CD14-positive monocyte (primary cell): ENCODE data around the gene DGCR6L. TPM values are rescaled to one million over a fixed set of nuclear protein-coding genes. Genes with fewer than 3 reads are reported as not detected.

ENCODE experiments used
- DNase-seq, 3 donors: peaks; one replicate each; pipeline ENCODE4 v3.0.0-alpha.2; 2011 to 2022
- H2AFZ ChIP-seq: 2 replicates; pipeline ENCODE4 v1.6.0; 2012; ENCODE audit warnings: mild to moderate bottlenecking, low read depth, low read length, inconsistent platforms; ENCODE audit not compliant: insufficient read depth, poor library complexity, severe bottlenecking
- H3K27ac ChIP-seq, 2 donors: 1 replicate in 1 of 2; 2 replicates in 1 of 2; pipeline ENCODE4 v1.5.1; 2012 to 2013; ENCODE audit warnings: low read length in 2 of 2, control low read depth in 1 of 2, inconsistent platforms in 1 of 2, low read depth in 1 of 2, mild to moderate bottlenecking in 1 of 2
- H3K27me3 ChIP-seq, 2 donors: one replicate each; pipeline versions ENCODE4 v1.6.0 to v1.6.1; 2011 to 2013; ENCODE audit warnings: low read length in 2 of 2; ENCODE audit not compliant: control insufficient read depth in 2 of 2, insufficient read depth in 2 of 2
- H3K36me3 ChIP-seq, 2 donors: replicated peaks in 1 of 2; 1 replicate in 1 of 2; 2 replicates in 1 of 2; pipeline versions ENCODE4 v1.5.1 to v1.6.1; 2012 to 2013; ENCODE audit warnings: low read length in 2 of 2, control low read depth in 1 of 2, inconsistent platforms in 1 of 2, mild to moderate bottlenecking in 1 of 2; ENCODE audit not compliant: insufficient read depth in 2 of 2, control insufficient read depth in 1 of 2
- H3K4me1 ChIP-seq, 2 donors: 1 replicate in 1 of 2; 2 replicates in 1 of 2; pipeline versions ENCODE4 v1.5.1 to v1.6.1; 2012 to 2013; ENCODE audit warnings: low read length in 2 of 2, control low read depth in 1 of 2, inconsistent platforms in 1 of 2, mild to moderate bottlenecking in 1 of 2, moderate library complexity in 1 of 2; ENCODE audit not compliant: insufficient read depth in 2 of 2, control insufficient read depth in 1 of 2
- H3K4me2 ChIP-seq: replicated peaks from 2 replicates; pipeline ENCODE3; 2012; ENCODE audit warnings: low read length, moderate library complexity, mild to moderate bottlenecking; ENCODE audit not compliant: poor library complexity, severe bottlenecking; ENCODE audit errors: extremely low read depth
- H3K4me3 ChIP-seq, 3 experiments: fragments of 200-600 bp in 1 of 3; sonication (generic) in 1 of 3; replicated peaks in 1 of 3; 1 replicate in 2 of 3; 2 replicates in 1 of 3; pipeline ENCODE4 v1.5.1; 2011 to 2013; ENCODE audit warnings: low read length in 3 of 3, mild to moderate bottlenecking in 3 of 3, control low read depth in 2 of 3, low read depth in 2 of 3, inconsistent platforms in 1 of 3, moderate library complexity in 1 of 3
- H3K79me2 ChIP-seq: 2 replicates; pipeline ENCODE4 v1.6.0; 2012; ENCODE audit warnings: mild to moderate bottlenecking, control low read depth, inconsistent platforms, low read length, moderate library complexity; ENCODE audit not compliant: insufficient read depth
- H3K9ac ChIP-seq: 2 replicates; pipeline ENCODE4 v1.6.0; 2017; ENCODE audit warnings: low read length, mild to moderate bottlenecking; ENCODE audit not compliant: insufficient read depth, poor library complexity, severe bottlenecking
- H3K9me3 ChIP-seq, 2 donors: replicated peaks in 1 of 2; 1 replicate in 1 of 2; 2 replicates in 1 of 2; pipeline versions ENCODE4 v1.5.1 to v1.6.1; 2012 to 2013; ENCODE audit warnings: low read length in 2 of 2, control low read depth in 1 of 2; ENCODE audit not compliant: control insufficient read depth in 1 of 2, insufficient read depth in 1 of 2
- H4K20me1 ChIP-seq: 2 replicates; pipeline ENCODE4 v1.6.0; 2012; ENCODE audit warnings: mild to moderate bottlenecking, low read length, control low read depth, moderate library complexity; ENCODE audit not compliant: insufficient read depth
- H3K27ac Mint-ChIP-seq, 7 donors: one replicate each; pipeline ENCODE4 v1.8.0; 2020; ENCODE audit warnings: mild to moderate bottlenecking in 7 of 7, mixed read lengths in 7 of 7, moderate library complexity in 6 of 7, inconsistent platforms in 2 of 7
- H3K27me3 Mint-ChIP-seq, 3 donors: one replicate each; pipeline ENCODE4 v1.8.0; 2021 to 2022; ENCODE audit warnings: low read depth in 3 of 3, mild to moderate bottlenecking in 3 of 3, mixed read lengths in 3 of 3, moderate library complexity in 3 of 3, inconsistent platforms in 1 of 3
- H3K36me3 Mint-ChIP-seq, 2 donors: one replicate each; pipeline ENCODE4 v1.8.0; 2020; ENCODE audit warnings: mixed read lengths in 2 of 2, inconsistent platforms in 1 of 2, mild to moderate bottlenecking in 1 of 2
- H3K4me1 Mint-ChIP-seq: one replicate; pipeline ENCODE4 v1.8.0; 2020; ENCODE audit warnings: mild to moderate bottlenecking, mixed read lengths
- H3K4me3 Mint-ChIP-seq, 2 donors: one replicate each; pipeline ENCODE4 v1.8.0; 2020; ENCODE audit warnings: mild to moderate bottlenecking in 2 of 2, mixed read lengths in 2 of 2, moderate library complexity in 1 of 2
- H3K9me3 Mint-ChIP-seq, 7 donors: one replicate each; pipeline ENCODE4 v1.8.0; 2020 to 2022; ENCODE audit warnings: mixed read lengths in 7 of 7, mild to moderate bottlenecking in 6 of 7, moderate library complexity in 6 of 7, inconsistent platforms in 2 of 7
- CTCF ChIP-seq: fragments of 200-600 bp; IDR thresholded peaks from one replicate; pipeline ENCODE4 v1.8.0; 2022; ENCODE audit warnings: antibody characterized with exemption, mild to moderate bottlenecking
- WGBS: methylation state at CpG from one replicate; pipeline ENCODE4 v1.1.5; 2013; ENCODE audit warnings: missing lambda C conversion rate; ENCODE audit not compliant: insufficient coverage; 5-methylcytosine and 5-hydroxymethylcytosine counted together
- intact Hi-C, 2 donors: fragments of 100-400 bp; cut with micrococcal nuclease; formaldehyde crosslinking; loops; one replicate each; pipeline versions ENCODE4 v1.15.0 to v1.15.1; 2023
- polyA plus RNA-seq, 3 donors: library from polyadenylated mRNA; depleted of rRNA in 1 of 3; unstranded in 2 of 3; stranded (reverse) in 1 of 3; fragments of 300-500 nt in 2 of 3; fragments of >200 nt in 1 of 3; fragmentation: Illumina TruSeq in 2 of 3; gene quantifications; 1 replicate in 2 of 3; 2 replicates in 1 of 3; pipeline ENCODE4 v1.2.3, GENCODE V29; 2012 to 2021

Gene DGCR6L
- polyA plus RNA-seq, 3 donors: 33.0 to 62.8 (median 56.3) TPM

- DNase-seq: no peak
- Histone ChIP-seq H3K4me2 (no peak overlapping the region), H3K4me3 (no peak overlapping the region), H3K9me3 (no peaks in the 10 kb centered on the region), H3K36me3 (no peaks in the 10 kb centered on the region), H3K27me3 (peaks cover 2 to 13% of the 10 kb centered on the region in 2 donors), H3K9ac (no peak overlapping the region), H3K4me1 (peaks cover 7 to 18% of the 10 kb centered on the region in 2 donors), H3K27ac (no peak overlapping the region), H2AFZ (no peak overlapping the region), H4K20me1 (no peaks in the 10 kb centered on the region), H3K79me2 (no peaks in the 10 kb centered on the region)
- Mint-ChIP-seq H3K36me3 (no peaks in the 10 kb centered on the region), H3K4me3 (no peak overlapping the region), H3K27me3 (peaks cover 14 to 35% (median 25%) of the 10 kb centered on the region in 3 donors), H3K27ac (peak overlapping the region in 1 of 7 donors; percentile 5), H3K4me1 (peaks cover 6% of the 10 kb centered on the region), H3K9me3 (no peaks in the 10 kb centered on the region)
- WGBS: 93% methylated on average over 3 of the region's 9 CpGs
- TF ChIP-seq CTCF: no peak
- intact Hi-C loops: no loop called here
These were observed 22.3 kb downstream of the DGCR6L start for GRCh38 chr22:20297414-20298109.

DNA sequence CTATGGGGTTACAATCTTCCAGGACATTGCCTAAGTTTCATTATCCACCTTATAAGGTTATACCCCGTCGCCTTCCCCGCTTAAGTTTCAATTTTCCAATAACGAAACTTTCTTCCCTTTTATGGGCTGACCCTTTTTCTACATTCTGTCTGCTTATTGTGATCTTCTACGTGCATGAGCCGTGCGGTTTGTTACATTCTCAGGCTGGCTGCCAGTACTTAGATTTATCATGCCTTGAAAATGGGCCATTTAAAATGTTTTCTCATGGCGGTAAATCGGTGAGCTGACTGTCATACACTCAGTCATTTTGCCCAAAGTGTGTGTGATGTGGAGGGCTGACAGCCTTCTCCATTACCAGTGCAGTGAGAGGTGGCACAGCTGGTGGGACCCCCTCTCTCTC is 23.3 kb downstream of the DGCR6L start:
- H3K9ac ChIP-seq: no peak overlapping the region
- Mint-ChIP-seq H3K27me3 (peaks cover 11 to 28% (median 22%) of the 10 kb centered on the region in 3 donors), H3K9me3 (no peaks in the 10 kb centered on the region), H3K4me1 (peaks cover 6% of the 10 kb centered on the region), H3K4me3 (no peak overlapping the region), H3K27ac (no peak overlapping the region), H3K36me3 (no peaks in the 10 kb centered on the region)
- no peaks in the 10 kb centered on the region for H3K36me3 ChIP-seq
- H3K4me3 ChIP-seq: no peak overlapping the region
- intact Hi-C loops: no loop called here
- no peaks in the 10 kb centered on the region for H3K9me3 ChIP-seq
- H3K79me2 ChIP-seq: no peaks in the 10 kb centered on the region
- 92% methylated on average over 9 of the region's 9 CpGs for WGBS
- TF ChIP-seq CTCF: no peak
- peaks cover 7 to 18% of the 10 kb centered on the region in 2 donors for H3K4me1 ChIP-seq
- H4K20me1 ChIP-seq: no peaks in the 10 kb centered on the region
- peaks cover 2 to 11% of the 10 kb centered on the region in 2 donors for H3K27me3 ChIP-seq
- no peak overlapping the region for H2AFZ ChIP-seq
- H3K27ac ChIP-seq: no peak overlapping the region
- no peak for DNase-seq
- no peak overlapping the region for H3K4me2 ChIP-seq
